ENCODE measurements around the gene OGFOD1. TPM values are rescaled to one million over a fixed set of nuclear protein-coding genes. Genes with fewer than 3 reads are reported as not detected.

OGFOD1 gene
- total and polyA plus RNA-seq, 9 of the 15 experiments (the other 6 are each of a cell fraction or from before 2014, with no cell fraction given): 60.4 to 134 (median 85.8) TPM

GRCh38 chr16:56450986-56451752 is at the start of gene OGFOD1, which contains the start of gene NUDT21 (continued):
- TF ChIP-seq MTA3 (IDR thresholded peaks at IDR 0.05; ENCODE audit: borderline replicate concordance) (no peak; the same call in 1 of the 2 replicates), SP1 (CRISPR knock-in tag; IDR thresholded peaks at IDR 0.05) (peak; percentile 79), ZNF77 (CRISPR knock-in tag; IDR thresholded peaks at IDR 0.05) (no peak), SIRT6 (IDR thresholded peaks at IDR 0.05; ENCODE audit: low read depth, low read length) (no peak), PHTF2 (CRISPR knock-in tag; IDR thresholded peaks at IDR 0.05) (no peak), SFPQ (IDR thresholded peaks at IDR 0.05; ENCODE audit: low read depth, low read length) (no peak), HNRNPUL1 (IDR thresholded peaks at IDR 0.05; ENCODE audit: low read length) (no peak), LEF1 (IDR thresholded peaks at IDR 0.05) (no peak), ARID2 (IDR thresholded peaks at IDR 0.05) (no peak), USF1 (CRISPR knock-in tag; IDR thresholded peaks at IDR 0.05) (no peak), TEAD4 (IDR thresholded peaks at IDR 0.05; ENCODE audit: low read length) (no peak), TEAD4 (CRISPR knock-in tag; IDR thresholded peaks at IDR 0.05; ENCODE audit: borderline replicate concordance) (no peak), ZNF174 (CRISPR knock-in tag; IDR thresholded peaks at IDR 0.05) (no peak), ZNF280A (IDR thresholded peaks at IDR 0.05; ENCODE audit: low read depth, partially characterized antibody) (no peak), BRD9 (IDR thresholded peaks at IDR 0.05; ENCODE audit: low read depth, partially characterized antibody) (peak; percentile 18), TAL1 (IDR thresholded peaks at IDR 0.05) (no peak), HNRNPL (IDR thresholded peaks at IDR 0.05; ENCODE audit: low read depth, low read length) (no peak), SMAD1 (IDR thresholded peaks at IDR 0.05; ENCODE audit: low read depth, low read length, partially characterized antibody) (no peak), ELK3 (CRISPR knock-in tag; IDR thresholded peaks at IDR 0.05) (no peak), ZNF785 (CRISPR knock-in tag; IDR thresholded peaks at IDR 0.05) (no peak), KAT7 (CRISPR knock-in tag; IDR thresholded peaks at IDR 0.05; ENCODE audit: borderline replicate concordance) (0 out of 2 replicates have a peak, but pooled peaks have one; percentile 69), HDAC3 (IDR thresholded peaks at IDR 0.05; ENCODE audit: borderline replicate concordance, partially characterized antibody) (no peak), PHB2 (IDR thresholded peaks at IDR 0.05; ENCODE audit: low read depth) (no peak), ZNF764 (CRISPR knock-in tag; IDR thresholded peaks at IDR 0.05; ENCODE audit: low read depth) (no peak), KLF6 (CRISPR knock-in tag; IDR thresholded peaks at IDR 0.05; ENCODE audit: borderline replicate concordance) (no peak), BCOR (IDR thresholded peaks at IDR 0.05) (no peak)
